GM21576 (cell line): ENCODE measurements around the gene CTSG.
"Not testable (repeated sequence)": the region's sequence is repeated elsewhere in the genome, so short reads cannot be mapped to it uniquely, and the experiment has no call there.

Experiments
- ATAC-seq: cut with Tn5 transposase; IDR thresholded peaks from one replicate; pipeline ENCODE4 v1.9.1; 2021; ENCODE audit warnings: mild to moderate bottlenecking, moderate library complexity; ENCODE audit not compliant: unreplicated experiment

The CTSG gene

DNA sequence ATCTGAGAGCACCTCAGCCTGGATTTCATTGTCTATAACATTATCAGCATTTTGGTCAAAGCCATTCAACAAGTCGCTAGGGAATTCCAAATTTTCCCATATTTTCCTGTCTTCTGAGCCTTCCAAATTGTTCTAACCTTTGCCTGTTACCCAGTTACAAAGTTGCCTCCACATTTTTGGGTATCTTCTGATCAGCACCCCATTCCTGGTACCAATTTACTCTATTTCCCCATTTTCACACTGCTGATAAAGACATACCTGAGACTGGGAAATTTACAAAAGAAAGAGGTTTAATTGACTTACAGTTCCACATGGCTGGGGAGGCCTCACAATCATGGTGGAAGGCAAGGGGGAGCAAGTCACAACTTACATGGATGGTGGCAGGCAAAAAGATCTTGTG lies 27.0 kb downstream of the CTSG start:
- ATAC-seq = not testable (repeated sequence)

GRCh38 chr14:24542346-24542936 lies 33.6 kb downstream of the CTSG start:
- ATAC-seq = no peak

DNA sequence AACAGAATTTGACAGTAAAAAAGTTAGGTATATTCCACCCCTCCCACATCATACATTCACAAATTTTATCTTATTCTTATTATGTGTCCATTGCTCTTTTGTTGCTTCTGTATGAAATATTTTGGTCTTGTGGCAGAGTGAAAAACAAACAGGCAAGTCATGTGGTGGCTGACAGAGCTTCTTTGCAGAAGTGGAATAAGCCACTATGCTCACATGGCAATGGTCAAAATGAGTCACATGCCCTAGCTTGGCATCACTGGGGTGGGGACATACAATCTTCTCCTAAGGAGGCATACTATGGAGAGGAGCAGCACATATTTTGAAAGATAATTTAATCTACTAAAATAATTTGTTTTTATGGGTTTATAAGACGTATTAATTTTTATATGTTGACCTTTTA lies 40.3 kb downstream of the CTSG start:
- ATAC-seq = no peak

DNA sequence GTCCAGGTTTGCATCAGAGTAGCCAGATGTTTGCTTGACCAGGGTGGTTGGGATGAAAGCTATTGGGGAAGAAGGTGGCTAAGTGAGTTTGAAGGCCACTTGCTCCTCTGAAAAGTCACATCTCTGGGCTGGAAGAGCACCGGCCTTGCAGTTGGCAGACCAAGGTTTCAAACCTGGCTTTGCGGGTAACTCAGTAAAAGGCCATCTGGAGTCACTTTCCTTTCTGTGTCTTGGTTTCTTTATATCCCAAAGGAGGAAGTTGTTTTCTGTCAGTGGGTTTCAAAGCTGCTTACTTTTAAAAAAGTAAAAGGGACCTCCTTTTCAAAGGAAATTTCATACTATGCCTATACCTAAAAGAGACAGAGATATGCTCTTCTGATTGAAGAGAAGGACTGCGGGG lies 41.8 kb downstream of the CTSG start:
- ATAC-seq = no peak

GRCh38 chr14:24525877-24526620 lies 50.0 kb downstream of the CTSG start:
- not testable (repeated sequence) for ATAC-seq
